ENCODE measurements around the gene CLDN9. TPM values are rescaled to one million over a fixed set of nuclear protein-coding genes. Genes with fewer than 3 reads are reported as not detected.

CLDN9 gene
- total and polyA plus RNA-seq, 2 donors (not counting 1 experiment from before 2014, with no cell fraction given): 0.04 TPM; not detected in 1

- H3K27me3 Mint-ChIP-seq: peaks cover 12% of the 10 kb centered on the region
- H3K79me2 ChIP-seq (ENCODE audit: control insufficient read depth, insufficient read depth, low read length): no peaks in the 10 kb centered on the region
- intact Hi-C loops (cut with micrococcal nuclease): no loop called here
- ChIA-PET POLR2A (interaction anchor here (0.5 kb wide), 1 partner anchor 53 kb away, joined by 4 read pairs; no protein-coding TSS in a partner anchor), CTCF (interaction anchor here (0.8 to 1.6 kb wide), 3 partner anchors 9 to 103 kb away, joined by 3 to 4 read pairs (median 3); no protein-coding TSS in a partner anchor)
- peaks cover 16% of the 10 kb centered on the region for H3K4me1 Mint-ChIP-seq
- DNase-seq (no peak), ATAC-seq (ENCODE audit: low read depth) (no peak)
- H2AFZ ChIP-seq (ENCODE audit: insufficient read depth, low read depth, low read length, poor library complexity, severe bottlenecking): no peak overlapping the region
- H3K4me2 ChIP-seq (replicated peaks; ENCODE audit: low read depth, low read length, poor library complexity, severe bottlenecking): no peak overlapping the region
- H3K4me1 ChIP-seq (ENCODE audit: control insufficient read depth in 2 of 2, insufficient read depth in 2 of 2, low read length in 2 of 2): peaks cover 29 to 34% of the 10 kb centered on the region in 2 donors
- no peak overlapping the region for H3K9ac ChIP-seq (ENCODE audit: low read length)
- no peaks in the 10 kb centered on the region for H3K36me3 ChIP-seq (replicated peaks in 1 of 2; ENCODE audit: control extremely low read depth in 1 of 2, control insufficient read depth in 1 of 2, extremely low read depth in 1 of 2, insufficient read depth in 2 of 2, low read length in 1 of 2)
- no peaks in the 10 kb centered on the region for H3K9me3 Mint-ChIP-seq (ENCODE audit: insufficient read depth)
- peaks cover 17% of the 10 kb centered on the region for H4K20me1 ChIP-seq (ENCODE audit: control insufficient read depth, insufficient read depth, low read length, poor library complexity, severe bottlenecking)
- H3K9me3 ChIP-seq (ENCODE audit: control extremely low read depth in 1 of 3, control insufficient read depth in 2 of 3, insufficient read depth in 1 of 3, low read length in 2 of 3): peaks cover 0 to 15% (median 0%) of the 10 kb centered on the region in 3 donors
- peaks cover 0 to 30% (median 8%) of the 10 kb centered on the region in 4 experiments for H3K27me3 ChIP-seq (replicated peaks in 1 of 4; ENCODE audit: control extremely low read depth in 1 of 4, control insufficient read depth in 3 of 4, insufficient read depth in 4 of 4, low read length in 3 of 4)
- TF ChIP-seq CTCF (IDR thresholded peaks at IDR 0.05) (no peak), EZH2 (IDR thresholded peaks at IDR 0.05; ENCODE audit: borderline replicate concordance, insufficient read depth, low read depth, low read length, poor library complexity, severe bottlenecking) (no peak)
- no peak overlapping the region for H3K27ac ChIP-seq (ENCODE audit: low read length in 2 of 2)
- peak overlapping the region; percentile 67 for H3K4me3 Mint-ChIP-seq
- H3K27ac Mint-ChIP-seq: no peak overlapping the region
- 78% methylated on average over 31 of the region's 35 CpGs for WGBS (ENCODE audit: insufficient coverage)
- H3K4me3 ChIP-seq (ENCODE audit: control extremely low read depth in 1 of 5, extremely low read depth in 1 of 5, insufficient read depth in 1 of 5, low read depth in 2 of 5, low read length in 4 of 5): no peak overlapping the region
Measured at GRCh38 chr16:2971134-2971984, 41.4 kb upstream of the CLDN9 start.
